Caco-2 (cell line): ENCODE measurements around the gene KLF16. TPM values are rescaled to one million over a fixed set of nuclear protein-coding genes. Genes with fewer than 3 reads are reported as not detected.

Experiments
- BruUV-seq: library from RNA; stranded (reverse); fragments of 400-500 nt; replicated peaks from 2 replicates; lab custom pipeline; 2021; lab: Mats Ljungman, UMichigan
- CTCF ChIA-PET: fragments of 300-600 bp; sonication (Branson Sonifier 250); formaldehyde crosslinking; loops from one replicate; lab custom pipeline; 2022; ENCODE audit warnings: antibody characterized with exemption; lab: Charles Lee
- POLR2A ChIA-PET: fragments of 300-600 bp; sonication (Branson Sonifier 250); formaldehyde crosslinking; loops from one replicate; lab custom pipeline; 2022; ENCODE audit warnings: antibody characterized with exemption; lab: Charles Lee
- DNase-seq, 2 experiments: peaks; one replicate each; pipeline versions ENCODE4 v3.0.0 to v3.0.0-alpha.2; 2020 to 2022
- H3K27me3 ChIP-seq: replicated peaks from 2 replicates; pipeline ENCODE4 v1.6.0; 2011; ENCODE audit warnings: low read length; ENCODE audit not compliant: control insufficient read depth, insufficient read depth
- H3K36me3 ChIP-seq: 2 replicates; pipeline ENCODE4 v1.5.1; 2011; ENCODE audit warnings: low read length; ENCODE audit not compliant: control insufficient read depth, insufficient read depth
- H3K4me1 ChIP-seq: fragments of 250-450 bp; sonication (Bioruptor Pico); 2 replicates; pipeline ENCODE4 v1.5.1; 2020; ENCODE audit warnings: mild to moderate bottlenecking
- H3K4me3 ChIP-seq: 2 replicates; pipeline ENCODE4 v1.5.1; 2011; ENCODE audit warnings: low read depth, mild to moderate bottlenecking, control low read depth, low read length
- H3K9me3 ChIP-seq: fragments of 250-450 bp; sonication (Bioruptor Pico); 2 replicates; pipeline ENCODE4 v1.5.1; 2020; ENCODE audit warnings: mild to moderate bottlenecking, moderate library complexity
- H3K27ac Mint-ChIP-seq: one replicate; pipeline ENCODE4 v1.8.0; 2022; ENCODE audit warnings: mixed read lengths; ENCODE audit not compliant: unreplicated experiment
- H3K27me3 Mint-ChIP-seq: one replicate; pipeline ENCODE4 v1.8.0; 2022; ENCODE audit warnings: mixed read lengths; ENCODE audit not compliant: insufficient read depth, unreplicated experiment
- H3K36me3 Mint-ChIP-seq: one replicate; pipeline ENCODE4 v1.8.0; 2022; ENCODE audit warnings: mild to moderate bottlenecking, mixed read lengths; ENCODE audit not compliant: insufficient read depth, unreplicated experiment
- H3K4me1 Mint-ChIP-seq: one replicate; pipeline ENCODE4 v1.8.0; 2022; ENCODE audit warnings: low read depth, mixed read lengths; ENCODE audit not compliant: unreplicated experiment
- H3K4me3 Mint-ChIP-seq: one replicate; pipeline ENCODE4 v1.8.0; 2022; ENCODE audit warnings: mild to moderate bottlenecking, moderate library complexity, mixed read lengths; ENCODE audit not compliant: unreplicated experiment
- H3K9me3 Mint-ChIP-seq: one replicate; pipeline ENCODE4 v1.8.0; 2022; ENCODE audit warnings: mixed read lengths; ENCODE audit not compliant: unreplicated experiment
- intact Hi-C: fragments of 100-400 bp; cut with micrococcal nuclease; formaldehyde crosslinking; loops from one replicate; pipeline ENCODE4 v1.10.0; 2022; ENCODE audit not compliant: unreplicated experiment
- total RNA-seq: library from RNA; stranded (reverse); gene quantifications from 2 replicates; pipeline ENCODE4 v1.2.3, GENCODE V29; 2022
- TF ChIP-seq, protein P1 (sequence below), 2 experiments: fragments of 200-600 bp in 1 of 2; IDR thresholded peaks; 1 replicate in 1 of 2; 2 replicates in 1 of 2; pipeline versions ENCODE4 v1.5.1 to v1.8.0; 2011 to 2022; ENCODE audit warnings: antibody characterized with exemption in 1 of 2, control low read depth in 1 of 2, inconsistent platforms in 1 of 2, low read depth in 1 of 2, low read length in 1 of 2, mild to moderate bottlenecking in 1 of 2, moderate library complexity in 1 of 2; ENCODE audit not compliant: insufficient read depth in 1 of 2, severe bottlenecking in 1 of 2, unreplicated experiment in 1 of 2

KLF16 gene
- total RNA-seq, 1 experiment from 2014 or later = 26.8 TPM

DNA sequence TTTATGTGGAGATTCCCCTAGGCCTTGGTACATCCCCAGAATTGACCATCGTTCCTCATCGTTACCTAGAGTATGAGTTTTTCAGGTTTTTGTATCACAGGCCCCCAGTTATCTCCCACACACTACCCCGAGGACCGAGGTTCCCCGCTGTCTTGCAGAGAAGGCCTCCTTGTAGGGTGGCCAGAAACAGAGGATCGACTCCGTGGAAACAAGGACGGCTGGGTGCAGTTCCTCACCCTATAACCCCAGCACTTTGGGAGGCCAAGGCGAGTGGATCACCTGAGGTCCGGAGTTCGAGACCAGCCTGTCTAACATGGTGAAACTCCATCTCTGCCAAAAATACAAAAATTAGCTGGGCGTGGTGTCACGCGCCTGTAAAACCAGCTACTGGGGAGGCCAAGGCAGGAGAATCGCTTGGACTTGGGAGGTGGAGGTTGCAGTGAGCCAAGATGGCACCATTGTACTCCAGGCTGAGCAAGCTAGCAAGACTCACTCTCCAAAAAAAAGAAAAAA lies 42.5 kb upstream of the KLF16 start:
- intact Hi-C loops = loop anchor here (1.0 kb wide), 1 partner anchor 42 kb away; no protein-coding TSS in a partner anchor
- H3K4me1 Mint-ChIP-seq = peaks cover 8% of the 10 kb centered on the region
- no peaks in the 10 kb centered on the region for H3K36me3 ChIP-seq
- peak overlapping the region; percentile 94 for H3K27ac Mint-ChIP-seq
- peak overlapping the region; percentile 89 for H3K4me3 Mint-ChIP-seq
- no peaks in the 10 kb centered on the region for H3K27me3 ChIP-seq
- peak overlapping the region; percentile 70 for H3K4me3 ChIP-seq
- TF ChIP-seq, protein P1, sequence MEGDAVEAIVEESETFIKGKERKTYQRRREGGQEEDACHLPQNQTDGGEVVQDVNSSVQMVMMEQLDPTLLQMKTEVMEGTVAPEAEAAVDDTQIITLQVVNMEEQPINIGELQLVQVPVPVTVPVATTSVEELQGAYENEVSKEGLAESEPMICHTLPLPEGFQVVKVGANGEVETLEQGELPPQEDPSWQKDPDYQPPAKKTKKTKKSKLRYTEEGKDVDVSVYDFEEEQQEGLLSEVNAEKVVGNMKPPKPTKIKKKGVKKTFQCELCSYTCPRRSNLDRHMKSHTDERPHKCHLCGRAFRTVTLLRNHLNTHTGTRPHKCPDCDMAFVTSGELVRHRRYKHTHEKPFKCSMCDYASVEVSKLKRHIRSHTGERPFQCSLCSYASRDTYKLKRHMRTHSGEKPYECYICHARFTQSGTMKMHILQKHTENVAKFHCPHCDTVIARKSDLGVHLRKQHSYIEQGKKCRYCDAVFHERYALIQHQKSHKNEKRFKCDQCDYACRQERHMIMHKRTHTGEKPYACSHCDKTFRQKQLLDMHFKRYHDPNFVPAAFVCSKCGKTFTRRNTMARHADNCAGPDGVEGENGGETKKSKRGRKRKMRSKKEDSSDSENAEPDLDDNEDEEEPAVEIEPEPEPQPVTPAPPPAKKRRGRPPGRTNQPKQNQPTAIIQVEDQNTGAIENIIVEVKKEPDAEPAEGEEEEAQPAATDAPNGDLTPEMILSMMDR (IDR thresholded peaks at IDR 0.05; ENCODE audit: insufficient read depth in 1 of 2, low read depth in 1 of 2, low read length in 1 of 2, severe bottlenecking in 1 of 2, unreplicated experiment in 1 of 2) = no peak
- DNase-seq = no peak
- H3K9me3 ChIP-seq = no peaks in the 10 kb centered on the region
- peaks cover 42% of the 10 kb centered on the region for H3K36me3 Mint-ChIP-seq
- H3K27me3 Mint-ChIP-seq = no peaks in the 10 kb centered on the region
- H3K9me3 Mint-ChIP-seq = no peaks in the 10 kb centered on the region
- no TSS peak for BruUV-seq
- ChIA-PET CTCF (no interaction called here), POLR2A (interaction anchor here (0.5 to 1.0 kb wide), 3 partner anchors 30 to 877 kb away, joined by 3 read pairs; no protein-coding TSS in a partner anchor)
- peaks cover 24% of the 10 kb centered on the region for H3K4me1 ChIP-seq

DNA sequence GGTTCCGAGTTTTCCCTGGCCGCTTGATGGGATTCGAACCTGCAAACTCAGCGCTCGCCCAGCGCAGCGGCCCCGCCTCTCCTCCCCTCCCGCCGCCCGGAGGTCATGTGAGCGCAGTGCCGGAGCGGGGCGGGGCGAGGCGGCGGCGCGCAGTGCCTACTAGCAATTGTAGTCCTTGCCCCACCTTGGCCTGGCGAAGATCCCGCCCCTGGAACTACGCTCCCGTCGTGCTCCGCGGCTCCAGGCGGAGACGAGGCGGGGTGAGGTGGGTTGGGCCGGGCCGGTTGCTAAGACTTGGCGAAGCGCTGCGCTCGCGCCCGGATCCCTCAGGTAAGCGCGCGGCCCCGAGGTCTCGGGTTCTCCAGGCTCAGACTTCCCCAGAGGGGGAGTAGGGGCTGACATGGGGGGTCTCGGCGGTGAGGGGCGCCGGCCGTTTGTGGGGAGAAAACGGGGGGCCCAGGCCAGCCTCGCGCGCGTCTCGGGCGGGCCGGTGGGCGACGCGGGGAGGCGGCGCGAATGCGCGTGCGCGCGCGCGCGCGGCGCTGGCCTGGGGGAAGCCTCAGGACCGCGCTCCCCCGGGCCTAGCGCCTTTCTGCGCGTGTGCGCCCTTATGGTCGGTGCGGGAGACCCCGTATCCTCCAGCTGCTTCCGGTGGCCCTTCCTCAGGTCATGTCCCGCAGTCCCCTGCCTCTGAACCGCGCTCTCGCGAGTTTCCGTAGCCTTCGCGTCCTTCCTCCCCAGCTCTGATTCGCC lies 41.9 kb upstream of the KLF16 start, which contains the start of the genes ADAT3 and SCAMP4:
TSS of gene ADAT3 (plus strand) at position 290 of the 753 bp plus-strand sequence. CDS start 6,649 bp downstream, outside the sequence.
TSS of gene SCAMP4 (plus strand) at position 290 of the 753 bp plus-strand sequence. CDS start 9,621 bp downstream, outside the sequence.
- peaks cover 8% of the 10 kb centered on the region for H3K4me1 Mint-ChIP-seq
- POLR2A ChIA-PET = interaction anchor here (0.5 to 1.0 kb wide), 4 partner anchors 21 to 878 kb away, joined by 3 read pairs; no protein-coding TSS in a partner anchor
- Histone ChIP-seq H3K4me1 (peaks cover 24% of the 10 kb centered on the region), H3K36me3 (no peaks in the 10 kb centered on the region), H3K9me3 (no peaks in the 10 kb centered on the region), H3K27me3 (no peaks in the 10 kb centered on the region), H3K4me3 (peak within 1 kb of the TSS; percentile 70)
- peak within 1 kb of the TSS; percentile 94 for H3K27ac Mint-ChIP-seq
- H3K36me3 Mint-ChIP-seq = peaks cover 39% of the 10 kb centered on the region
- H3K9me3 Mint-ChIP-seq = no peaks in the 10 kb centered on the region
- peak within 1 kb of the TSS; percentile 89 for H3K4me3 Mint-ChIP-seq
- peak; percentile 98 to 99 for DNase-seq
- no peaks in the 10 kb centered on the region for H3K27me3 Mint-ChIP-seq
- CTCF ChIA-PET = interaction anchor here (0.5 kb wide), 1 partner anchor 114 kb away, joined by 4 read pairs; no protein-coding TSS in a partner anchor
- no TSS peak for BruUV-seq
- TF ChIP-seq, protein P1 (IDR thresholded peaks at IDR 0.05; ENCODE audit: insufficient read depth in 1 of 2, low read depth in 1 of 2, low read length in 1 of 2, severe bottlenecking in 1 of 2, unreplicated experiment in 1 of 2) = no peak
- intact Hi-C loops = loop anchor here (1.0 kb wide), 1 partner anchor 41 kb away; no protein-coding TSS in a partner anchor

DNA sequence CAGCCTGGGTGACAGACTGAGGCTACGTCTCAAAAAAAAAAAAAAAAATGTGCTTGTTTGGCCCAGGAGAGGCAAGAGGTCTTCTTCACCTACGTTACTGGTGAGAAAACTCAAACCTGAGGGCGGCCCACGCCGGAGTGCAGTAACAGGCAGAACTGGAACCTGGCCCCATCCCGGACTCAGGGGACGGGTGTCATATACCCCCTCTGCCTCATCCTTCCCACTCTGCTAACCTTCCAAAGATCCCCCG lies 41.4 kb upstream of the KLF16 start:
- H3K36me3 Mint-ChIP-seq = peaks cover 35% of the 10 kb centered on the region
- H3K4me1 ChIP-seq = peaks cover 24% of the 10 kb centered on the region
- TF ChIP-seq, protein P1 (IDR thresholded peaks at IDR 0.05; ENCODE audit: insufficient read depth in 1 of 2, low read depth in 1 of 2, low read length in 1 of 2, severe bottlenecking in 1 of 2, unreplicated experiment in 1 of 2) = no peak
- peak overlapping the region; percentile 94 for H3K27ac Mint-ChIP-seq
- peaks cover 8% of the 10 kb centered on the region for H3K4me1 Mint-ChIP-seq
- no peaks in the 10 kb centered on the region for H3K9me3 Mint-ChIP-seq
- DNase-seq = no peak
- peak overlapping the region; percentile 21 for H3K4me3 ChIP-seq
- ChIA-PET CTCF (interaction anchor here (0.5 kb wide), 1 partner anchor 114 kb away, joined by 4 read pairs; no protein-coding TSS in a partner anchor), POLR2A (interaction anchor here (0.7 kb wide), 1 partner anchor 21 kb away, joined by 3 read pairs; no protein-coding TSS in a partner anchor)
- no peaks in the 10 kb centered on the region for H3K36me3 ChIP-seq
- H3K9me3 ChIP-seq = no peaks in the 10 kb centered on the region
- H3K4me3 Mint-ChIP-seq = peak overlapping the region; percentile 89
- H3K27me3 Mint-ChIP-seq = no peaks in the 10 kb centered on the region
- TSS peak; percentile 50 for BruUV-seq
- intact Hi-C loops = loop anchor here (1.0 kb wide), 1 partner anchor 40 kb away; no protein-coding TSS in a partner anchor
- no peaks in the 10 kb centered on the region for H3K27me3 ChIP-seq
